Midbrain (tissue), 1 donor: ENCODE data around the gene DCAF5.
"Not testable (repeated sequence)": the region's sequence is repeated elsewhere in the genome, so short reads cannot be mapped to it uniquely, and the experiment has no call there.

Source experiments
- DNase-seq: peaks from one replicate; lab custom pipeline; 2025; lab: John Stamatoyannopoulos, UW

The DCAF5 gene

DNA sequence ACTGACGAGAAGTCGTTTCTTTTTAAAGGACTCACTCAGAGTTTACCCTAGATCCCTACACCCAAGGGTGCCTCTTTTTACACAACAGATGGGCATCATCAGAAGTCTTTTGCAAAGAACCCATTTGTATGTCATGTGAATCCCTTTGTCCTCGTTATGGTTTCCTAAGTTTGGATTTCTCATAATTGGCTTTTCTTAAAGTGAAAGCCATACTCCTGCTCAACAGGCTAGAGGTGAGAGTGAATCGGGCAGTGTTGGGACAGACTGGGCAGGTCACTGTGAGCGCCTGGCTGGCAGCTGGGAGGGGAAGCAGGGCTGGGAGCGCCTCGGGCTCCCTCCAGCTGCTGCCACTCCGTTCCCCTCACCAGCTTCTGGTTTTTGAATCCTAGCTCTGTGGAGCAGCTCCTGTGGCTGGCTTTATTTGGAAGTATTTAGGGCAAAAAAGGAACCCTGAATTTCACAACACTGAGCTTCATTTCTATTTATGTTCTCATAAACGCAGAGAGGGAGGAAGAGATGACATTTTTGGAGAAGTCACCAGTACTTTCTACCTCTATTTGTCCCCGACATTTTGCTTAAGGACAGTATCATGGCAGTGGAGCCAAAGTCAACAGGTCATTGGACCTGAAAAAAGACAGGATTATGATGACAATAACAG lies 110.0 kb downstream of the DCAF5 start:
- no peak for DNase-seq

GRCh38 chr14:69042299-69042698 lies 110.6 kb downstream of the DCAF5 start:
- DNase-seq = no peak

GRCh38 chr14:69041783-69042182 lies 111.1 kb downstream of the DCAF5 start:
- no peak for DNase-seq

DNA sequence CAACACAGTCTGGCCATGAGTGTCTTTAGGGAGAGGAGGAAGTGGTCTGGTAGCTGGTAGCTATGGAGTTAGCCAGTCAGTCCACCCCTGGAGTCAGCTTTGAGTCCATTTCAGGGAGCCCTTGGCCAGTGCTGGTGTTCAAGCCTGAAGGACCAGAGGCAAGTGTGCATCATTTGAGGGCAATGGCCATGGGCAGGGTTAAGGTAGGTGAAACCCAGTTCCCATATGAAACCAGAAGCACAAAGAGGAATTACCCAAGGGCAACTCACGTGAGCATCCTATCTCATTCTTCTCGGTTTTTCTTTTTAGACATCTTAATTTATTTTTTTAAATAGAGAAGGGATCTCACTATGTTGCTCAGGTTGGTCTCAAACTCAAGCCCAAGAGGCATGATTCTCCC lies 112.6 kb downstream of the DCAF5 start:
- DNase-seq = no peak

DNA sequence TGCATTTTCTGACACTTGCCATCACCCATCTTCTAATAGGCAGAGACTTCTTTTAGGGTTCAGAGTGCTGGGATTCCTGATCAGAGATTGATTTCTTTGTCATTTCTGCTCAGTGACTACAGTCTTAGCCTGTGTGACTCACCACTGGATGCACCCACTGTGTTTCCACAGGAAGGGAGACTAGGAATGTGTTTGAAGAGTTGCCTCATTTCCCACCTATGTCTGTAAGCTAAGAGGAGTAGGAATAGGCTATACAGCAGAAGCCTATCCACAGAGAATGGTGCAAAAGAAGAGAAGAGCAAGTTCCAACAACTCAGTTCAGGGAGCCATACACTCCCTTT lies 113.7 kb downstream of the DCAF5 start:
- no peak for DNase-seq

- DNase-seq = no peak
These were observed 114.2 kb downstream of the DCAF5 start for GRCh38 chr14:69038455-69039287.

- DNase-seq = no peak
These were observed 115.0 kb downstream of the DCAF5 start for GRCh38 chr14:69037790-69038454.

GRCh38 chr14:69036757-69037506 lies 116.0 kb downstream of the DCAF5 start:
- DNase-seq = no peak

GRCh38 chr14:69034612-69035262 lies 118.2 kb downstream of the DCAF5 start:
- DNase-seq = no peak

GRCh38 chr14:69027242-69027913 lies 125.5 kb downstream of the DCAF5 start:
- DNase-seq = no peak

GRCh38 chr14:69023035-69023434 lies 129.9 kb downstream of the DCAF5 start:
- DNase-seq = no peak

DNA sequence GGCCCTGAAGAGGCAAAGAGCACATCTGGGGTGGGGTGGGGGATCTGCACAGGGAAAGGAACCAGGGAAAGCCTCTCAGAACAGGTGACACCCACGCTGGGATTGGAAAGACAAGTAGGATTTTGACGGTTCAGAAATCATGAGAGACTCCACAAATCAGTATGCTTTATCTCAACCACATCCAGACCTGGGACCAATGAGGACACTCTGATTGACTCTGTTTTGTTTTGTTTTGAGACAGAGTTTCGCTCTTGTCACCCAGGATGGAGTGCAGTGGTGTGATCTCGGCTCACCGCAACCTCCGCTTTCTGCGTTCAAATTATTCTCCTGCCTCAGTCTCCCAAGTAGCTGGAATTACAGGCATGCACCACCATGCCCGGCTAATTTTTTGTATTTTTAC lies 130.8 kb downstream of the DCAF5 start:
- not testable (repeated sequence) for DNase-seq

- DNase-seq = no peak
These were observed 135.2 kb downstream of the DCAF5 start for GRCh38 chr14:69017706-69018105.

- no peak for DNase-seq
These were observed 138.1 kb downstream of the DCAF5 start for GRCh38 chr14:69014829-69015259.

GRCh38 chr14:69013943-69014782 lies 138.8 kb downstream of the DCAF5 start:
- no peak for DNase-seq

DNA sequence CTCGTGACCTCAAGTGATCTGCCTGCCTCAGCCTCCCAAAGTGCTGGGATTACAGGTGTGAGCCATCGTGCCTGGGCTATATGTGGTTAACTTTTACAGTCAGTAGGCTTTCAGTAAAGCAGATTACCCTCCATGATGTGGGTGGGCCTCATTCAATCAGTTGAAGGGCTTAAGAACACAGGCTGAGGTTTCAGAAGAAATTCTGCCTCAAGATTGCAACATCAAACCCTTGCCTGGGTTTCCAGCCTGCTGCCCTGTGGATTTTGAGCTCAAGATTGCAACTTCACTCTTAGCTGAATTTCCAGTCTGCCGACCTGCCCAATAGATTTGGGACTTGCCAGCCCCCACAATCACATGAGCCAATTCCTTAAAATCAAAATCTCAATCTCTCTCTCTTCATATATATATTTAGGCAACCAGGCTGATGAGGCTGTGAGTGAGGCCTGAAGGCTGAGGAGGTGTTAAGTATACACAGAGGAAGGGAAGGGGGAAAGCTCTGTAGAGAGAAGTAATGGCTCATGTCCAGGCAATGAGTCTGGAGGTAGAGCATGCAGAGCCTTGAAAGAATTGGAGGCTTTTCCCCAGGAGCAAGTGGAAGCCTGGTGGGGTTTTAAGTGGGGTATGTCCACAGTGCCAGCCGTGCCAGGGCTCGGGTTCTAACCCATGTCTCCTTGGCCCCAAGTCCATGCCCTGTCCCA lies 140.5 kb downstream of the DCAF5 start:
- no peak for DNase-seq

- DNase-seq = no peak
These were observed 142.3 kb downstream of the DCAF5 start for GRCh38 chr14:69010648-69011047.

- no peak for DNase-seq
These were observed 144.5 kb downstream of the DCAF5 start for GRCh38 chr14:69008421-69008884.

GRCh38 chr14:69006346-69006745 lies 146.6 kb downstream of the DCAF5 start:
- DNase-seq = no peak
